Naive thymus-derived CD8-positive, alpha-beta T cell (primary cell): ENCODE measurements around the gene KISS1. TPM values are rescaled to one million over a fixed set of nuclear protein-coding genes. Genes with fewer than 3 reads are reported as not detected.
A peak's percentile ranks its signal among the peaks of the same experiment; 100 is the strongest.

ENCODE experiments used
- ATAC-seq, 2 donors: fragments of 150-1000 bp; cut with Tn5 transposase in 1 of 2; sonication (Bioruptor Pico), chemical (Tn5 transposase) in 1 of 2; 1 replicate in 1 of 2; 2 replicates in 1 of 2; pipeline ENCODE4 v1.10.0; 2021; ENCODE audit warnings: mild to moderate bottlenecking in 2 of 2, moderate library complexity in 2 of 2
- POLR2A ChIA-PET: fragments of 350-600 bp; sonication (Branson Sonifier 250); formaldehyde crosslinking; loops from one replicate; lab custom pipeline; 2021; ENCODE audit warnings: antibody characterized with exemption; lab: Charles Lee
- DNase-seq, 10 donors: peaks; one replicate each; pipeline versions ENCODE4 v3.0.0 to v3.0.0-alpha.2; 2020 to 2022
- H3K27ac Mint-ChIP-seq, 10 donors: one replicate each; pipeline ENCODE4 v1.8.0; 2020 to 2022; ENCODE audit warnings: mild to moderate bottlenecking in 10 of 10, mixed read lengths in 10 of 10, moderate library complexity in 4 of 10, inconsistent platforms in 1 of 10
- H3K27me3 Mint-ChIP-seq, 5 donors: one replicate each; pipeline ENCODE4 v1.8.0; 2021 to 2022; ENCODE audit warnings: mixed read lengths in 5 of 5
- H3K36me3 Mint-ChIP-seq, 3 donors: one replicate each; pipeline ENCODE4 v1.8.0; 2020 to 2022; ENCODE audit warnings: mixed read lengths in 3 of 3, mild to moderate bottlenecking in 2 of 3, inconsistent platforms in 1 of 3
- H3K4me1 Mint-ChIP-seq, 4 donors: one replicate each; pipeline ENCODE4 v1.8.0; 2021 to 2022; ENCODE audit warnings: mixed read lengths in 4 of 4
- H3K4me3 Mint-ChIP-seq, 10 donors: one replicate each; pipeline ENCODE4 v1.8.0; 2020 to 2022; ENCODE audit warnings: mild to moderate bottlenecking in 10 of 10, mixed read lengths in 10 of 10, moderate library complexity in 6 of 10, inconsistent platforms in 1 of 10
- H3K9me3 Mint-ChIP-seq, 9 donors: one replicate each; pipeline ENCODE4 v1.8.0; 2020 to 2022; ENCODE audit warnings: mixed read lengths in 9 of 9, mild to moderate bottlenecking in 3 of 9, inconsistent platforms in 1 of 9, moderate library complexity in 1 of 9
- polyA plus RNA-seq, 3 donors: library from polyadenylated mRNA; unstranded; fragments of 300-500 nt; fragmentation: Illumina TruSeq; gene quantifications; one replicate each; pipeline ENCODE4 v1.2.3, GENCODE V29; 2021
- total RNA-seq, 8 experiments: library from RNA in 2 of 8; stranded (reverse) in 2 of 8; gene quantifications; one replicate each; pipeline ENCODE4 v1.2.3 and lab custom pipeline; 2021 to 2026

KISS1 gene
- total and polyA plus RNA-seq, 5 experiments from 2014 or later = not detected

- POLR2A ChIA-PET = no interaction called here
- peaks cover 0 to 3% (median 0%) of the 10 kb centered on the region in 3 donors for H3K36me3 Mint-ChIP-seq
- peak overlapping the region in 1 of 10 donors; percentile 23 for H3K27ac Mint-ChIP-seq
- DNase-seq = no peak
- peaks cover 0 to 3% (median 0%) of the 10 kb centered on the region in 5 donors for H3K27me3 Mint-ChIP-seq
- no peak overlapping the region for H3K4me3 Mint-ChIP-seq
- no peaks in the 10 kb centered on the region for H3K4me1 Mint-ChIP-seq
- ATAC-seq = no peak
- peaks cover 0 to 3% (median 0%) of the 10 kb centered on the region in 9 donors for H3K9me3 Mint-ChIP-seq
Observed at GRCh38 chr1:204227351-204227750, 31.1 kb upstream of the KISS1 start.

GRCh38 chr1:204225841-204226735, 29.8 kb upstream of the KISS1 start:
- Mint-ChIP-seq H3K4me3 (no peak overlapping the region), H3K27me3 (peaks cover 0 to 3% (median 0%) of the 10 kb centered on the region in 5 donors), H3K9me3 (no peaks in the 10 kb centered on the region), H3K27ac (no peak overlapping the region), H3K4me1 (no peaks in the 10 kb centered on the region), H3K36me3 (no peaks in the 10 kb centered on the region)
- POLR2A ChIA-PET = no interaction called here
- DNase-seq (no peak), ATAC-seq (no peak)

- no peaks in the 10 kb centered on the region for H3K4me1 Mint-ChIP-seq
- ATAC-seq (no peak), DNase-seq (no peak)
- no peak overlapping the region for H3K27ac Mint-ChIP-seq
- no peaks in the 10 kb centered on the region for H3K9me3 Mint-ChIP-seq
- H3K36me3 Mint-ChIP-seq = no peaks in the 10 kb centered on the region
- no peaks in the 10 kb centered on the region for H3K27me3 Mint-ChIP-seq
- POLR2A ChIA-PET = no interaction called here
- no peak overlapping the region for H3K4me3 Mint-ChIP-seq
Observed at GRCh38 chr1:204224655-204225054, 28.4 kb upstream of the KISS1 start.

- H3K36me3 Mint-ChIP-seq = no peaks in the 10 kb centered on the region
- no peaks in the 10 kb centered on the region for H3K9me3 Mint-ChIP-seq
- no peak for ATAC-seq
- no peak for DNase-seq
- peak overlapping the region in 1 of 10 donors; percentile 63 for H3K27ac Mint-ChIP-seq
- no peaks in the 10 kb centered on the region for H3K27me3 Mint-ChIP-seq
- no peak overlapping the region for H3K4me3 Mint-ChIP-seq
- peaks cover 6 to 9% (median 8%) of the 10 kb centered on the region in 4 donors for H3K4me1 Mint-ChIP-seq
- POLR2A ChIA-PET = no interaction called here
Observed at GRCh38 chr1:204223129-204223860, 27.0 kb upstream of the KISS1 start.

GRCh38 chr1:204222764-204223055, 26.4 kb upstream of the KISS1 start:
- H3K36me3 Mint-ChIP-seq = no peaks in the 10 kb centered on the region
- POLR2A ChIA-PET = no interaction called here
- H3K4me1 Mint-ChIP-seq = peaks cover 6 to 14% (median 10%) of the 10 kb centered on the region in 4 donors
- DNase-seq (no peak), ATAC-seq (no peak)
- H3K9me3 Mint-ChIP-seq = no peaks in the 10 kb centered on the region
- H3K4me3 Mint-ChIP-seq = no peak overlapping the region
- no peaks in the 10 kb centered on the region for H3K27me3 Mint-ChIP-seq
- H3K27ac Mint-ChIP-seq = peak overlapping the region in 1 of 10 donors; percentile 63

- Mint-ChIP-seq H3K4me3 (no peak overlapping the region), H3K27me3 (no peaks in the 10 kb centered on the region), H3K27ac (peak overlapping the region in 2 of 10 donors; percentile 5 to 18), H3K36me3 (no peaks in the 10 kb centered on the region), H3K9me3 (no peaks in the 10 kb centered on the region), H3K4me1 (peaks cover 6 to 14% (median 10%) of the 10 kb centered on the region in 4 donors)
- POLR2A ChIA-PET = no interaction called here
- ATAC-seq = no peak
- DNase-seq = no peak
Observed at GRCh38 chr1:204222006-204222763, 25.9 kb upstream of the KISS1 start.

- ATAC-seq = no peak
- H3K27ac Mint-ChIP-seq = no peak overlapping the region
- POLR2A ChIA-PET = no interaction called here
- no peaks in the 10 kb centered on the region for H3K36me3 Mint-ChIP-seq
- no peaks in the 10 kb centered on the region for H3K9me3 Mint-ChIP-seq
- H3K27me3 Mint-ChIP-seq = no peaks in the 10 kb centered on the region
- peaks cover 6 to 14% (median 10%) of the 10 kb centered on the region in 4 donors for H3K4me1 Mint-ChIP-seq
- no peak overlapping the region for H3K4me3 Mint-ChIP-seq
- no peak for DNase-seq
Observed at GRCh38 chr1:204221271-204221670, 25.0 kb upstream of the KISS1 start.

- POLR2A ChIA-PET = interaction anchor here (0.6 kb wide), 1 partner anchor 277 kb away, joined by 5 read pairs; no protein-coding TSS in a partner anchor
- Mint-ChIP-seq H3K36me3 (no peaks in the 10 kb centered on the region), H3K4me3 (no peak overlapping the region), H3K27ac (peak overlapping the region in 2 of 10 donors; percentile 68 to 80), H3K27me3 (no peaks in the 10 kb centered on the region), H3K9me3 (no peaks in the 10 kb centered on the region), H3K4me1 (peaks cover 6 to 14% (median 10%) of the 10 kb centered on the region in 4 donors)
- DNase-seq (no peak), ATAC-seq (no peak)
Observed at GRCh38 chr1:204219971-204220616, 23.8 kb upstream of the KISS1 start.

GRCh38 chr1:204218552-204218951, 22.3 kb upstream of the KISS1 start:
- ATAC-seq = peak in 1 of 2 donors; percentile 50
- peaks cover 0 to 3% (median 0%) of the 10 kb centered on the region in 5 donors for H3K27me3 Mint-ChIP-seq
- H3K4me3 Mint-ChIP-seq = no peak overlapping the region
- no peaks in the 10 kb centered on the region for H3K36me3 Mint-ChIP-seq
- DNase-seq = peak in 1 of 10 donors; percentile 14
- peak overlapping the region in 4 of 10 donors; percentile 19 to 34 (median 24) for H3K27ac Mint-ChIP-seq
- no peaks in the 10 kb centered on the region for H3K9me3 Mint-ChIP-seq
- POLR2A ChIA-PET = no interaction called here
- H3K4me1 Mint-ChIP-seq = peaks cover 11 to 17% (median 14%) of the 10 kb centered on the region in 4 donors

- Mint-ChIP-seq H3K36me3 (no peaks in the 10 kb centered on the region), H3K4me1 (peaks cover 13 to 17% (median 14%) of the 10 kb centered on the region in 4 donors), H3K9me3 (no peaks in the 10 kb centered on the region), H3K27me3 (peaks cover 0 to 3% (median 0%) of the 10 kb centered on the region in 5 donors), H3K27ac (peak overlapping the region in 1 of 10 donors; percentile 26), H3K4me3 (no peak overlapping the region)
- no peak for ATAC-seq
- POLR2A ChIA-PET = no interaction called here
- no peak for DNase-seq
Observed at GRCh38 chr1:204217648-204218000, 21.3 kb upstream of the KISS1 start.

GRCh38 chr1:204216880-204217647, 20.8 kb upstream of the KISS1 start:
- DNase-seq = no peak
- no peaks in the 10 kb centered on the region for H3K9me3 Mint-ChIP-seq
- peak overlapping the region in 1 of 10 donors; percentile 26 for H3K27ac Mint-ChIP-seq
- POLR2A ChIA-PET = no interaction called here
- no peak for ATAC-seq
- H3K4me1 Mint-ChIP-seq = peaks cover 13 to 17% (median 14%) of the 10 kb centered on the region in 4 donors
- H3K36me3 Mint-ChIP-seq = no peaks in the 10 kb centered on the region
- H3K4me3 Mint-ChIP-seq = no peak overlapping the region
- peaks cover 0 to 3% (median 0%) of the 10 kb centered on the region in 5 donors for H3K27me3 Mint-ChIP-seq
